Medulla oblongata (tissue), 1 donor: ENCODE measurements around the gene TEX44.

ENCODE experiments used
- DNase-seq: peaks from one replicate; pipeline ENCODE4 v3.0.0-alpha.2; 2015; ENCODE audit errors: extremely low spot score

Gene TEX44

DNA sequence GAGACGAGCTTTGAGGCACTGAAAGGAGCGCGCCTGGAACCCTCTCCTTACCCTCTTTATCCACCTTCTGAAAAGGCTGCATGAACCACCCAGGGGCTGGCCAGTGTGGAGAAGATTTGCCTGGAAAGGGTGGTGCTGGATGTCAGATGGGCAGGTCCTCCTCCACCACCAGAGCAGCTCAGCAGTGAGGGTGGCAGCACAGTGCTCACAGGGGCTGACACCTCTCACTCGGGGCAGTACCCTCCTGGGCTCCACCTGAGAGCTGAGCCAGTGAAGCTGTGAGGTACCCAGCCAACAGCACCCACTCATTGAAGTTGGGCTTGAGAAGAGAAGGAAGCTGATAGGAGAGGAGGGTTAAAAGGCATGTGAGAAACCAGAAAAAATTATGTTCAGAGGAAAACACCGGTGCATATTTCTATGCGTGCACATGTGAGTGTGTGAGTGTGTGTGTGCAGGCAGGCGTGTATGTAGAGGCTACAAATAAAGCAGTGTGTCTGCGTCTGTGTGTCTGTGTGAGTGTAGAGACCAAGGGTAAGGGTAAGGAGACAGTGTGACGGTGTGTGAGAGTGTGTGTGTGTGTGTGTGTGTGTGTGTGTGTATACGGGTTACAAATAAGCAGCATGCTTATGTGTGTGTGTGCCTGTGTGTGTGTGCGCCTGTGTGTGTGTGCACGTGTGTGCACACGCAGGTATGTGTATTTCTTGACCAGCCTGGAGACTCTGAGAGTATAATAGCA lies 40.7 kb downstream of the TEX44 start:
- no peak for DNase-seq

DNA sequence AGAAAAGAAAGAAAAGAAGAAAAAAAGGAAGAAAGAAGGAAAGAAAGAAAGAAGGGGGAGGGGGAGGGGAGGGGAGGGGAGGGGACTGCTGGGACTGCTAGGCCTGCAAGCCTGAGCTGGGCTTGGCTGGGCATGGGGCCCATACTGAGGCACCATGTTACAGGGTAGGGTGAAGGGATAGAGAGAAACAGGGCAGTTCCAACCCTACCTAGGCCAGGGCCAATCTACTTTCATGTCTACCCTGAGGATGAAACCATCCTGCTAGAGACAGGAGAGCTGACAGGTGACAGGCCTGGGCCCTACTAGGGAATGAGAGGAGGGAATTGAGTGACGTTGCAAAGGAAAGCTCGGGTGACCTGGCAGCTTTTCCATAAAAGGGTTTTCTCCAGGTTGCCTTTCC lies 41.7 kb downstream of the TEX44 start:
- DNase-seq = no peak

DNA sequence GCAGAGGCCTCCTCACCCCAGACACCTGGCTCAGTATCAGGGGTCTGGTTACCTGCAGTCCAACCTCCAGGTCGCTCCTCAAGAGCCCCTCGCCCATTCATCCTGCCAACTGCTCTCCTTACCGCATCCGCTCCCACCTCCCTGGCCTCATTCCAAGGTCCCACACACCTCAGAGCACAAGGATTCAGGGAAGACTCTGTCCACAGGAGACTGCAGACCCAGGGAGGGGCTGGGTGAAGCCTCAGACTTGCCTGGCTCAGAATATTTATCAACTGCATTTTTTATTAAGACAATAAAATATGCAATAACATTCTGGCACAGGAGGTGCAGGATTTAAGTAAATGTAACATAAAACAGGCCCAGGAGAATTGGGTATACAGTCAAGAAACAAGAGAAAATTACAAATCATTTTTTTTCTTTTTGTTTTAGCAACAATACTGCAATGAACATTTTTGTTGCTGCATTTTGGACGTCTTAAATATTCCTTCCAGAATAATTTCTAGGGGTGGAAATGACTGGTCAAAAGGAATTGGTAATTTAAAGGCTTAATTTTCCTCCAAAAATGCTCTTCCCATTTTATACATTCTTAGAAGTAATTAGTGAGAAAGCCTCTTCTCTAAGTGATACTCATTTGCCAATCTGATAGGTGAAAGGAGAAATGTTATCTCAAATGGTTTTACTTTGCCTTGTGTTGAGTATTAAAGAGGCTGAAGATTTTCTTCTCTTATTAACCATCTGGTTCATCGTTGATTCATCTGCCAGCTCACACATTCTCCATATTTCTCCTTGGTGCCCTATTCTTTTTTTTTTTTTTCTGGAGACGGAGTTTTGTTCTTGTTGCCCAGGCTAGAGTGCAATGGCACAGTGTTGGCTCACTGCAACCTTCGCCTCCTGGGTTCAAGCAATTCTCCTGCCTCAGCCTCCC lies 42.5 kb downstream of the TEX44 start:
- no peak for DNase-seq

DNA sequence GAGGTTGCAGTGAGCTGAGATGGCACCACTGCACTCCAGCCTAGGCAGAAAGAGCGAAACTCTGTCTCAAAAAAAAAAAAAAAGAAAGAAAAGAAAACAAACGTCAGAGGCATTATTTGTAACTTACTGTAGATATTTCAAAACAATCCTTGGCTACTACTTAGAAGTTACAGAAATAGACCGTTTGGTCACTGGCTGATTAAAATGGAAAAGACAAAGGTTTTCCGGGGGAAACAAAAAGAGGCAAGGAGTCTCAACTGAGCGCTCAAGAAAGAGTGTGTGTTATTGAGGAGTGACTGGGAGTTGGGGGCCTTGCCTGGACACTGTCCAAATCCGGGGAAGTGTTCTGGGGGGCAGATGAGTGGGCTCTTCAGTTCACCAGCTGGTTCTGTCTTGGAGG lies 47.6 kb downstream of the TEX44 start:
- DNase-seq = no peak

DNA sequence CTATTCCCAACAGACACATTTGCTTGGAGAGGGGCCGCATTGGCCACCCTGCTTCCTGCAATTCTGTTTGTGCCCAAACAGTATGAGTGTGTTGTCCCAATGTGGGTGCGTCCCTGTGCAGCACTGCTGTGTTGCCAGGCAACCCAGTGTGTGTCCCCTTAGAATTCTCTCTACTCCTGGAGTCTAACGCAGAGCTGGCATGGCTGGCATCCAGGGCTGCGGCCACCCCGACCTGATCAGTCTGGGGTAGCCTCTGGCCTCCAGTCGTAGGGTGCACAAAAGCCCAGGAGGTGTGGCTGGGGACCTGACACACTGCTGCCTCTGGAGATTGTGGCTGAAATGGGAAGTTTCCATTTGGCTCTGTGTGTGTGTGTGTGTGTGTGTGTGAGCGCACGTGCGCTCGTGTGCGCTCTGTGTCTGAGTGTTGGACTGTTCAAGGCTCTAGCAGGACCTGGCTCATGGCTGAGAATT lies 48.0 kb downstream of the TEX44 start:
- no peak for DNase-seq

DNA sequence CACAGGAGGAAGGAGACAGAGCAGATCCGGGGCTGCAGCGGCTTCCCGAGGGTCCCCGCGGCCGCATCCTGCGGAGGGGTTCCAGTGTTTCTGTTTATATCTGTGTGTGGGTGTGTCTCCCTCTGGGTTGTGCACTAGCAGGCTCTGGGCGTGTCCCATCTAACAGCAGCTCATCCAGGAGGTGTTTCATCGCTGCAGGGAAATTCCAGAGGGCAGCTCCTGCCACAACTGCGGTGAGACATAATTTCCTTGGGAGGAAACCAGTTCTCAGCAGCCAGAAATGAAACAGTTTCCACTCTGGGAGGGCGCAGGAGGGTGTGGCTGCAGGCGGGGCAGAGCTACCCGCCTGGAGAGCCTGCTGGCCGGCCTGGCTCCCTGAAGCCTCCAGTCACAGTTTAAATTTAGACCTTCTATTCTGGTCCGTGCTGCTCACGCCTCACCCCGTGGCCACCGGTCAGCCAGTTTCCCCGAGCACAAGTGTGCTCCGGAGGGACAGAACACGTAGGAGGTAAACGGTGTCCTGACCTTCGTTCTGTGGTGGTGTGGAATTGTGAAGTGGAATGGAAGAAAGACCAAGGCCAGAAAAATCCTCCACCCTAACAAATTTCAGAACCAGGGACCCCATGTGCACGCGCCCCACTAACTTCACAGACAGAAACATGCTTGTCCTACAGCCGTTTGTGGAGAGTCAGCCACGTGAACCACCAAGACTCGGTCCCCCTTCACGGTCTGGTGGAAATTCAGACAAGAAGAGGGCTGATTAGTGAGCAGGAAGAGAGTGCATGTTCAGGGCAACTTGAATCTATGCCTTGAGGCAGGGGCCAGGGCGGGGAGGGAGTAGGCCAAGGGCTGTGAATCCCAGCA lies 50.2 kb downstream of the TEX44 start:
- DNase-seq = no peak

DNA sequence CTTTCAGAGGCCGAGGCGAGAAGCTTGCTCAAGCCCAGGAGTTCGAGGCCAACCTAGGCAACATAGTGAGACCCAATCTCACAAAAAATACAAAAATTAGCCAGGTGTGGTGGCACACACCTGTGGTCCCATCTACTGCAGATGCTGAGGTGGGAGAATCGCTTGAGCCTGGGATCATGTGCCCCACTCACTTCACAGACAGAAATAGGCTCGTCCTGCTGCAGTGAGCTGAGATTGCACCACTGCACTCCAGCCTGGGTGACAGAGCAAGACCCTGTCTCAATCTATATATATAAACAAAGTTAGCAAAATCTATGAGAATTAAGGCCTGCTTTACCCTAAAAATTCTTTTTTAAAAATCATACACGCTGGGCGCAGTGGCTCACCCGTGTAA lies 50.8 kb downstream of the TEX44 start:
- DNase-seq = no peak
